OCI-LY3 (cell line): ENCODE results near the gene MYL10.
"Not testable (repeated sequence)": the region's sequence is repeated elsewhere in the genome, so short reads cannot be mapped to it uniquely, and the experiment has no call there.

ENCODE experiments used
- H2AFZ ChIP-seq: fragments of 200-600, 300-600 bp; shearing (Covaris generic); 2 replicates; pipeline ENCODE4 v1.6.0; 2014; ENCODE audit warnings: antibody characterized with exemption, low read depth, low read length
- H3K27ac ChIP-seq: fragments of 200-600, 300-600 bp; sonication (generic); 2 replicates; pipeline ENCODE4 v1.5.1; 2014; ENCODE audit warnings: mild to moderate bottlenecking, low read length, moderate library complexity, mixed read lengths
- H3K27me3 ChIP-seq: fragments of 200-600, 300-600 bp; sonication (generic); 2 replicates; pipeline ENCODE4 v1.6.1; 2014; ENCODE audit warnings: low read depth, low read length, mixed read lengths
- H3K36me3 ChIP-seq: fragments of 200-600, 300-600 bp; sonication (generic); replicated peaks from 2 replicates; pipeline ENCODE3; 2014; ENCODE audit warnings: low read depth, low read length, mixed read lengths
- H3K4me1 ChIP-seq: fragments of 300-600, 200-600 bp; sonication (generic); 2 replicates; pipeline ENCODE4 v1.6.1; 2014; ENCODE audit warnings: low read length, mixed read lengths
- H3K4me2 ChIP-seq: fragments of 200-600, 300-600 bp; sonication (generic); 2 replicates; pipeline ENCODE4 v1.6.1; 2014; ENCODE audit warnings: low read length, mixed read lengths
- H3K4me3 ChIP-seq: fragments of 300-600, 200-600 bp; sonication (generic); 2 replicates; pipeline ENCODE4 v1.5.1; 2014; ENCODE audit warnings: antibody characterized with exemption, mild to moderate bottlenecking, low read length, moderate library complexity
- H3K79me2 ChIP-seq: fragments of 300-600, 200-600 bp; shearing (Covaris generic); 2 replicates; pipeline ENCODE4 v1.6.1; 2014; ENCODE audit warnings: mild to moderate bottlenecking, low read length, mixed read lengths
- H3K9ac ChIP-seq: fragments of 300-600, 200-600 bp; shearing (Covaris generic); 2 replicates; pipeline ENCODE4 v1.6.0; 2014; ENCODE audit warnings: mild to moderate bottlenecking, low read length, moderate library complexity
- H3K9me3 ChIP-seq: fragments of 200-600, 300-600 bp; shearing (Covaris generic); 2 replicates; pipeline ENCODE4 v1.6.1; 2014; ENCODE audit warnings: low read length, mixed read lengths; ENCODE audit not compliant: insufficient read depth
- H4K20me1 ChIP-seq: fragments of 200-600, 300-600 bp; sonication (generic); 2 replicates; pipeline ENCODE4 v1.6.1; 2016; ENCODE audit warnings: low read length, mixed read lengths; ENCODE audit not compliant: insufficient read depth
- CTCF ChIP-seq: fragments of 200-600, 300-600 bp; sonication (generic); IDR thresholded peaks from 2 replicates; pipeline ENCODE4 v1.5.1; 2014; ENCODE audit warnings: antibody characterized with exemption, low read length, low read depth
- EZH2phosphoT487 ChIP-seq: fragments of 200-600 bp; shearing (Covaris generic); IDR thresholded peaks from 2 replicates; pipeline ENCODE4 v1.6.1; 2018; ENCODE audit warnings: antibody characterized with exemption, mixed run types, low read depth

Gene MYL10

DNA sequence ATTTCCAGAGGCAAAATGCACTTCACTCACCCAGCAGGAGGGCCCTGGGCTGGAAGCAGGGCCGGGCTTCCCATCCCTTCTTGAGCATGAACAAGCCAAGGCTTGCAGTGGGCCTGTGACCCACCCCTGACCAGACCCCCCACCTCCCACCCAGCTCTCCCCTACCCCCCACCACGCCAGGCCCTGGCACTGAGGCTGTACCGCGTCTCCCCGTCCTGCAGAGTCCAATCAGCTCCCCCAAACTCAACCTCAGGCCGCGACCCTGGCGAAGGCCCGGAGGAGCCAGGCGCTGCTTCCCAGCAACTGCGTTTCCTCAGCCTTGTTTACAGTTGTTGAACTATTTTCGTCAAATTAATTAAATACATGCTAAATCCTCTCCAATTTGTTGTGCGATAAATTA is 16.9 kb upstream of the MYL10 start:
- Histone ChIP-seq H4K20me1 (no peaks in the 10 kb centered on the region), H3K4me1 (no peaks in the 10 kb centered on the region), H3K27me3 (peaks cover 1% of the 10 kb centered on the region), H3K9me3 (no peaks in the 10 kb centered on the region), H3K27ac (no peak overlapping the region), H3K4me2 (no peak overlapping the region), H3K79me2 (no peaks in the 10 kb centered on the region), H3K36me3 (no peaks in the 10 kb centered on the region), H3K4me3 (no peak overlapping the region), H3K9ac (no peak overlapping the region), H2AFZ (no peak overlapping the region)
- TF ChIP-seq EZH2phosphoT487 (no peak), CTCF (no peak)

DNA sequence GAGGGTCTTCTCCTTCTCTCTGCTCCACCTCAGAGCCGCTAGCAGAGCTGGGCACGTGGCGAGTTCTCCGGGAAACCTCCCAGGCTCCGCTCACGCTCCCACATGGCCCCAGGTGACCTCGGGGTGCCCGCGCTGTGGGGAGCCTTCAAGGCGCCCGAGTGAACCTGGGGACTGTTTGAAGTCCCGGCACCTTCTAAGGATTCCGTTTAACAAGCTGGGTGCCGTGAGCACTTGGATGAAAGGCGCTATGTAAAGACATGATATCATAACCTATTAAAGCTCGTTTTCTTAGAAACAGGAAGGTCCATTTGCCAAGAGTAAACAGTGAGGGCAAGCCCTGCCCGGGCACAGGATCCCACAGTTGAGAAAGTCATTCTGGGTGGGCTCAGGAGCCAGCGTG is 15.8 kb upstream of the MYL10 start:
- Histone ChIP-seq H3K9ac (no peak overlapping the region), H3K4me2 (no peak overlapping the region), H4K20me1 (no peaks in the 10 kb centered on the region)

GRCh38 chr7:101639127-101639526 is 10.0 kb upstream of the MYL10 start:
- not testable (repeated sequence) for H3K4me1 ChIP-seq, H3K79me2 ChIP-seq, H2AFZ ChIP-seq, H3K9me3 ChIP-seq, H3K36me3 ChIP-seq, H3K9ac ChIP-seq, H3K27me3 ChIP-seq, H3K4me2 ChIP-seq, H3K27ac ChIP-seq, H4K20me1 ChIP-seq, H3K4me3 ChIP-seq

More for the DNA sequence above, 15.8 kb upstream of the MYL10 start:
- Histone ChIP-seq H3K36me3 (no peaks in the 10 kb centered on the region), H3K27ac (no peak overlapping the region), H3K4me3 (no peak overlapping the region), H2AFZ (no peak overlapping the region), H3K79me2 (no peaks in the 10 kb centered on the region), H3K9me3 (no peaks in the 10 kb centered on the region), H3K4me1 (no peaks in the 10 kb centered on the region), H3K27me3 (no peaks in the 10 kb centered on the region)
- TF ChIP-seq CTCF (no peak), EZH2phosphoT487 (no peak)

DNA sequence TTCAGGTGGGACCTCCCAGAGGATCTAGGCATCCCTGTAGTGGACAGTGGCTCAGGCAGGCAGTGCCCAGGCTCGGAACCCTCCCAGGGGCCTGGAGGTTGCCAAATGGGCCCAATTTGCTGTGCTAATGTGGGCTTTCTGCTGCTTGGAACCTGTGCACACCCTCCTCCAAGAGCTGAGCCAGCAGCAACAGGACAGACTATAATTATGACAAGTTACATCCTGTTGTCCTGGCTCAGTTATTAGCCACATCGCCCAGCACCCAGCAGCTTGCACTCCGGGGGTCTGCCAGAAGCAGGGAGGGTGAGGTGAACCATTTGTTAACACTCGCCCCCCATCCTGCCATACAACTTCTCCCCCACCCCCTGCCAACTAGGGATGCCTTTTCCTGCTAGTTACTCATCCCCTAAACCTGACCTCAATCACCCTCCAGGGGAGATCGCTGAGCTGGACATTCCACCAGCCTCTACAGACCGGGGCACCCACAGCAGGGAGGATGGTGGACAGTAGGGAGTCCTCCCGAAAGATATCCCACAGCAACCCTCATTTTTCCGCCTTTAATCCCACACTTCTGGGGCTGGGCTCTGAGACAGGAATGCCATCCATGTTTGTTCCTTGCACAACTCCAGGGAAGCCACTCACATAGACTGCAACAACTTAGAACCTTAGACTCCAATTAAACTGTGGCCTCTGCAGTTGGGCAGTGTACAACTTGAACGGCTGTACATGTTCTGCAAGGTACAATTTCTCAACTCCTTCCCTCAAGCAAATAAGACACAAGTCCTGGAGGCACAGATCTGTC is 7.9 kb upstream of the MYL10 start:
- no peaks in the 10 kb centered on the region for H3K9me3 ChIP-seq
- H3K27ac ChIP-seq = no peak overlapping the region
- no peaks in the 10 kb centered on the region for H3K27me3 ChIP-seq
- H3K4me2 ChIP-seq = no peak overlapping the region
- no peak overlapping the region for H2AFZ ChIP-seq
- H3K9ac ChIP-seq = no peak overlapping the region
- no peaks in the 10 kb centered on the region for H3K36me3 ChIP-seq
- no peaks in the 10 kb centered on the region for H3K4me1 ChIP-seq
- no peak overlapping the region for H3K4me3 ChIP-seq
- no peaks in the 10 kb centered on the region for H3K79me2 ChIP-seq
- no peaks in the 10 kb centered on the region for H4K20me1 ChIP-seq
- TF ChIP-seq EZH2phosphoT487 = no peak
- no peak for TF ChIP-seq CTCF
